Caco-2 (cell line): Measurements from ENCODE around the gene AKAP9. TPM values are rescaled to one million over a fixed set of nuclear protein-coding genes. Genes with fewer than 3 reads are reported as not detected.
"Not testable (repeated sequence)": the region's sequence is repeated elsewhere in the genome, so short reads cannot be mapped to it uniquely, and the experiment has no call there.

Source experiments
- BruUV-seq: library from RNA; stranded (reverse); fragments of 400-500 nt; replicated peaks from 2 replicates; lab custom pipeline; 2021; lab: Mats Ljungman, UMichigan
- CTCF ChIA-PET: fragments of 300-600 bp; sonication (Branson Sonifier 250); formaldehyde crosslinking; loops from one replicate; lab custom pipeline; 2022; ENCODE audit warnings: antibody characterized with exemption; lab: Charles Lee
- POLR2A ChIA-PET: fragments of 300-600 bp; sonication (Branson Sonifier 250); formaldehyde crosslinking; loops from one replicate; lab custom pipeline; 2022; ENCODE audit warnings: antibody characterized with exemption; lab: Charles Lee
- DNase-seq, 2 experiments: peaks; one replicate each; pipeline versions ENCODE4 v3.0.0 to v3.0.0-alpha.2; 2020 to 2022
- H3K27me3 ChIP-seq: replicated peaks from 2 replicates; pipeline ENCODE4 v1.6.0; 2011; ENCODE audit warnings: low read length; ENCODE audit not compliant: control insufficient read depth, insufficient read depth
- H3K36me3 ChIP-seq: 2 replicates; pipeline ENCODE4 v1.5.1; 2011; ENCODE audit warnings: low read length; ENCODE audit not compliant: control insufficient read depth, insufficient read depth
- H3K4me1 ChIP-seq: fragments of 250-450 bp; sonication (Bioruptor Pico); 2 replicates; pipeline ENCODE4 v1.5.1; 2020; ENCODE audit warnings: mild to moderate bottlenecking
- H3K4me3 ChIP-seq: 2 replicates; pipeline ENCODE4 v1.5.1; 2011; ENCODE audit warnings: low read depth, mild to moderate bottlenecking, control low read depth, low read length
- H3K9me3 ChIP-seq: fragments of 250-450 bp; sonication (Bioruptor Pico); 2 replicates; pipeline ENCODE4 v1.5.1; 2020; ENCODE audit warnings: mild to moderate bottlenecking, moderate library complexity
- H3K27ac Mint-ChIP-seq: one replicate; pipeline ENCODE4 v1.8.0; 2022; ENCODE audit warnings: mixed read lengths; ENCODE audit not compliant: unreplicated experiment
- H3K27me3 Mint-ChIP-seq: one replicate; pipeline ENCODE4 v1.8.0; 2022; ENCODE audit warnings: mixed read lengths; ENCODE audit not compliant: insufficient read depth, unreplicated experiment
- H3K36me3 Mint-ChIP-seq: one replicate; pipeline ENCODE4 v1.8.0; 2022; ENCODE audit warnings: mild to moderate bottlenecking, mixed read lengths; ENCODE audit not compliant: insufficient read depth, unreplicated experiment
- H3K4me1 Mint-ChIP-seq: one replicate; pipeline ENCODE4 v1.8.0; 2022; ENCODE audit warnings: low read depth, mixed read lengths; ENCODE audit not compliant: unreplicated experiment
- H3K4me3 Mint-ChIP-seq: one replicate; pipeline ENCODE4 v1.8.0; 2022; ENCODE audit warnings: mild to moderate bottlenecking, moderate library complexity, mixed read lengths; ENCODE audit not compliant: unreplicated experiment
- H3K9me3 Mint-ChIP-seq: one replicate; pipeline ENCODE4 v1.8.0; 2022; ENCODE audit warnings: mixed read lengths; ENCODE audit not compliant: unreplicated experiment
- CTCF ChIP-seq, 2 experiments: fragments of 200-600 bp in 1 of 2; IDR thresholded peaks; 1 replicate in 1 of 2; 2 replicates in 1 of 2; pipeline versions ENCODE4 v1.5.1 to v1.8.0; 2011 to 2022; ENCODE audit warnings: antibody characterized with exemption in 1 of 2, control low read depth in 1 of 2, inconsistent platforms in 1 of 2, low read depth in 1 of 2, low read length in 1 of 2, mild to moderate bottlenecking in 1 of 2, moderate library complexity in 1 of 2; ENCODE audit not compliant: insufficient read depth in 1 of 2, severe bottlenecking in 1 of 2, unreplicated experiment in 1 of 2
- intact Hi-C: fragments of 100-400 bp; cut with micrococcal nuclease; formaldehyde crosslinking; loops from one replicate; pipeline ENCODE4 v1.10.0; 2022; ENCODE audit not compliant: unreplicated experiment
- total RNA-seq: library from RNA; stranded (reverse); gene quantifications from 2 replicates; pipeline ENCODE4 v1.2.3, GENCODE V29; 2022

AKAP9 gene
- total RNA-seq, 1 experiment from 2014 or later, result 79.4 TPM

GRCh38 chr7:91949221-91950009, 8.8 kb downstream of the AKAP9 start:
- no peaks in the 10 kb centered on the region for H3K9me3 ChIP-seq
- Mint-ChIP-seq H3K27me3 (no peaks in the 10 kb centered on the region), H3K36me3 (peaks cover 12% of the 10 kb centered on the region), H3K4me3 (no peak overlapping the region), H3K27ac (no peak overlapping the region), H3K9me3 (no peaks in the 10 kb centered on the region), H3K4me1 (peaks cover 18% of the 10 kb centered on the region)
- peaks cover 5% of the 10 kb centered on the region; the same call in 1 of the 2 replicates for H3K4me1 ChIP-seq
- no peak for DNase-seq
- no peak for TF ChIP-seq CTCF (IDR thresholded peaks at IDR 0.05; ENCODE audit: insufficient read depth in 1 of 2, low read depth in 1 of 2, low read length in 1 of 2, severe bottlenecking in 1 of 2, unreplicated experiment in 1 of 2)
- POLR2A ChIA-PET, result no interaction called here
- intact Hi-C loops, result no loop called here
- BruUV-seq, result no TSS peak
- no peak overlapping the region for H3K4me3 ChIP-seq
- CTCF ChIA-PET, result no interaction called here
- peaks cover 1% of the 10 kb centered on the region for H3K36me3 ChIP-seq
- H3K27me3 ChIP-seq, result no peaks in the 10 kb centered on the region

- no peaks in the 10 kb centered on the region for H3K9me3 ChIP-seq
- peaks cover 5% of the 10 kb centered on the region; the same call in 1 of the 2 replicates for H3K4me1 ChIP-seq
- Mint-ChIP-seq H3K36me3 (peaks cover 6% of the 10 kb centered on the region), H3K4me3 (no peak overlapping the region), H3K27ac (no peak overlapping the region), H3K9me3 (no peaks in the 10 kb centered on the region), H3K27me3 (no peaks in the 10 kb centered on the region), H3K4me1 (peaks cover 18% of the 10 kb centered on the region)
- POLR2A ChIA-PET, result no interaction called here
- no peak for DNase-seq
- H3K4me3 ChIP-seq, result no peak overlapping the region
- peak; percentile 27 to 28 for TF ChIP-seq CTCF (IDR thresholded peaks at IDR 0.05; ENCODE audit: insufficient read depth in 1 of 2, low read depth in 1 of 2, low read length in 1 of 2, severe bottlenecking in 1 of 2, unreplicated experiment in 1 of 2)
- intact Hi-C loops, result loop anchor here (1.0 kb wide), 1 partner anchor 73 kb away; the partner anchor contains the start of gene MTERF1
- H3K27me3 ChIP-seq, result no peaks in the 10 kb centered on the region
- no TSS peak for BruUV-seq
- H3K36me3 ChIP-seq, result no peaks in the 10 kb centered on the region
- CTCF ChIA-PET, result interaction anchor here (0.6 to 1.6 kb wide), 3 partner anchors 13 to 73 kb away, joined by 3 to 4 read pairs (median 3); partner anchors contain the start of gene AKAP9
These were observed 13.0 kb downstream of the AKAP9 start for GRCh38 chr7:91953618-91954017.

- H3K9me3 Mint-ChIP-seq, CTCF ChIA-PET, H3K27ac Mint-ChIP-seq, H3K36me3 Mint-ChIP-seq, H3K4me3 ChIP-seq, intact Hi-C loops, H3K9me3 ChIP-seq, H3K4me3 Mint-ChIP-seq, H3K27me3 Mint-ChIP-seq, DNase-seq, H3K4me1 ChIP-seq, H3K27me3 ChIP-seq, BruUV-seq, H3K36me3 ChIP-seq: not testable (repeated sequence)
- peaks cover 18% of the 10 kb centered on the region for H3K4me1 Mint-ChIP-seq
- POLR2A ChIA-PET, result interaction anchor here (0.6 kb wide), 1 partner anchor 572 kb away, joined by 3 read pairs; the partner anchor contains the start of gene RBM48
These were observed 15.8 kb downstream of the AKAP9 start for GRCh38 chr7:91956464-91956863.
